Measurements from ENCODE around the gene FAM20C.

GRCh38 chr7:221978-222715 lies 29.8 kb downstream of the FAM20C start:
- TF ChIP-seq CTCF (IDR thresholded peaks at IDR 0.05 in 4 of 5, conservative IDR thresholded peaks at IDR 0.05 in 1 of 5) (no peak), POLR2A (IDR thresholded peaks at IDR 0.05) (no peak)

Measured in gastrocnemius medialis (tissue), 4 donors.